ENCODE data around the gene PDGFB.

Gene PDGFB

GRCh38 chr22:39244496-39245129 lies at the start of gene PDGFB:
TSS of gene PDGFB (minus strand) at chr22:39244982. CDS start at chr22:39243963, 1,019 bp downstream.
- Histone ChIP-seq H3K4me3 (peak within 1 kb of the TSS; percentile 34; the same call in 1 of the 2 replicates), H3K4me2 (peak within 1 kb of the TSS; percentile 40), H3K27me3 (peaks cover 99% of the 10 kb centered on the region), H3K9ac (no peak within 1 kb of the TSS), H3K9me3 (peaks cover 5% of the 10 kb centered on the region; the same call in 1 of the 2 replicates), H3K36me3 (no peaks in the 10 kb centered on the region), H3K27ac (no peak within 1 kb of the TSS), H3K4me1 (peaks cover 29% of the 10 kb centered on the region), H4K20me1 (peaks cover 89% of the 10 kb centered on the region)
- TF ChIP-seq Cebpa-rat (IDR thresholded peaks at IDR 0.05): no peak

GRCh38 chr22:39293766-39294368 lies 49.1 kb upstream of the PDGFB start:
- TF ChIP-seq Cebpa-rat (IDR thresholded peaks at IDR 0.05): no peak
- Histone ChIP-seq H3K9ac (no peak overlapping the region), H3K4me1 (peaks cover 23% of the 10 kb centered on the region), H3K9me3 (no peaks in the 10 kb centered on the region), H3K27me3 (no peaks in the 10 kb centered on the region), H3K27ac (no peak overlapping the region), H3K4me2 (no peak overlapping the region), H3K36me3 (no peaks in the 10 kb centered on the region), H4K20me1 (no peaks in the 10 kb centered on the region), H3K4me3 (no peak overlapping the region)

GRCh38 chr22:39292561-39293074 lies 47.8 kb upstream of the PDGFB start:
- peaks cover 14% of the 10 kb centered on the region for H3K4me1 ChIP-seq
- no peaks in the 10 kb centered on the region for H3K36me3 ChIP-seq
- no peak overlapping the region for H3K4me2 ChIP-seq
- H3K9ac ChIP-seq: no peak overlapping the region
- no peaks in the 10 kb centered on the region for H3K27me3 ChIP-seq
- no peaks in the 10 kb centered on the region for H3K9me3 ChIP-seq
- H3K4me3 ChIP-seq: no peak overlapping the region
- H3K27ac ChIP-seq: no peak overlapping the region
- no peak for TF ChIP-seq Cebpa-rat (IDR thresholded peaks at IDR 0.05)
- H4K20me1 ChIP-seq: no peaks in the 10 kb centered on the region

- Histone ChIP-seq H3K9ac (no peak overlapping the region), H3K36me3 (no peaks in the 10 kb centered on the region), H3K4me1 (peaks cover 9% of the 10 kb centered on the region), H3K27ac (no peak overlapping the region), H3K4me3 (no peak overlapping the region), H3K27me3 (no peaks in the 10 kb centered on the region), H3K4me2 (no peak overlapping the region), H3K9me3 (no peaks in the 10 kb centered on the region), H4K20me1 (no peaks in the 10 kb centered on the region)
- TF ChIP-seq Cebpa-rat (IDR thresholded peaks at IDR 0.05): no peak
These were observed 47.3 kb upstream of the PDGFB start for GRCh38 chr22:39292031-39292462.

- no peak for TF ChIP-seq Cebpa-rat (IDR thresholded peaks at IDR 0.05)
- Histone ChIP-seq H3K4me3 (no peak overlapping the region), H3K36me3 (no peaks in the 10 kb centered on the region), H3K9ac (no peak overlapping the region), H4K20me1 (no peaks in the 10 kb centered on the region), H3K4me1 (peaks cover 5% of the 10 kb centered on the region; the same call in 1 of the 2 replicates), H3K4me2 (no peak overlapping the region), H3K27me3 (no peaks in the 10 kb centered on the region), H3K9me3 (no peaks in the 10 kb centered on the region), H3K27ac (no peak overlapping the region)
These were observed 46.7 kb upstream of the PDGFB start for GRCh38 chr22:39291523-39291922.

- Histone ChIP-seq H3K27me3 (no peaks in the 10 kb centered on the region), H3K4me2 (no peak overlapping the region), H3K27ac (no peak overlapping the region), H3K4me1 (peaks cover 5% of the 10 kb centered on the region; the same call in 1 of the 2 replicates), H3K9me3 (no peaks in the 10 kb centered on the region), H3K36me3 (no peaks in the 10 kb centered on the region), H3K4me3 (no peak overlapping the region), H3K9ac (no peak overlapping the region), H4K20me1 (no peaks in the 10 kb centered on the region)
- no peak for TF ChIP-seq Cebpa-rat (IDR thresholded peaks at IDR 0.05)
These were observed 46.0 kb upstream of the PDGFB start for GRCh38 chr22:39290724-39291161.

- Histone ChIP-seq H3K4me3 (no peak overlapping the region), H3K27me3 (no peaks in the 10 kb centered on the region), H3K36me3 (no peaks in the 10 kb centered on the region), H3K9me3 (0 out of 2 replicates have a peak, but pooled peaks cover 2% of the 10 kb centered on the region), H3K9ac (no peak overlapping the region), H4K20me1 (no peaks in the 10 kb centered on the region), H3K4me1 (peaks cover 5% of the 10 kb centered on the region; the same call in 1 of the 2 replicates), H3K27ac (no peak overlapping the region), H3K4me2 (no peak overlapping the region)
- TF ChIP-seq Cebpa-rat (IDR thresholded peaks at IDR 0.05): no peak
These were observed 45.4 kb upstream of the PDGFB start for GRCh38 chr22:39289975-39290720.

GRCh38 chr22:39289533-39289932 lies 44.8 kb upstream of the PDGFB start:
- no peak for TF ChIP-seq Cebpa-rat (IDR thresholded peaks at IDR 0.05)
- H3K4me1 ChIP-seq: peaks cover 5% of the 10 kb centered on the region; the same call in 1 of the 2 replicates
- no peak overlapping the region for H3K4me2 ChIP-seq

GRCh38 chr22:39288135-39288898 lies 43.5 kb upstream of the PDGFB start:
- Histone ChIP-seq H3K4me3 (no peak overlapping the region), H3K27me3 (no peaks in the 10 kb centered on the region), H3K4me1 (peaks cover 5% of the 10 kb centered on the region; the same call in 1 of the 2 replicates), H3K9ac (no peak overlapping the region), H3K36me3 (no peaks in the 10 kb centered on the region), H3K27ac (no peak overlapping the region), H4K20me1 (no peaks in the 10 kb centered on the region), H3K4me2 (no peak overlapping the region), H3K9me3 (peaks cover 6% of the 10 kb centered on the region; the same call in 1 of the 2 replicates)
- no peak for TF ChIP-seq Cebpa-rat (IDR thresholded peaks at IDR 0.05)

More at GRCh38 chr22:39289533-39289932, 44.8 kb upstream of the PDGFB start:
- Histone ChIP-seq H3K36me3 (no peaks in the 10 kb centered on the region), H3K4me3 (no peak overlapping the region), H3K9me3 (peaks cover 6% of the 10 kb centered on the region; the same call in 1 of the 2 replicates), H3K27ac (no peak overlapping the region), H4K20me1 (no peaks in the 10 kb centered on the region), H3K9ac (no peak overlapping the region), H3K27me3 (no peaks in the 10 kb centered on the region)

Measured in BLaER1 (cell line).